A549 (cell line): ENCODE data around the gene SSBP2. TPM values are rescaled to one million over a fixed set of nuclear protein-coding genes. Genes with fewer than 3 reads are reported as not detected.

Experiments
- ATAC-seq, 2 experiments: fragments of 200-7000 bp in 1 of 2; fragments of >200 bp in 1 of 2; cut with Nextera tagmentation in 1 of 2; cut with Tn5 transposase in 1 of 2; 3 replicates each; pipeline versions ENCODE4 v1.8.0 to v1.9.1; 2018 to 2020; ENCODE audit warnings: mild to moderate bottlenecking in 1 of 2, moderate library complexity in 1 of 2
- CTCF ChIA-PET: fragments of 300-600 bp; sonication (Branson Sonifier 250); formaldehyde crosslinking; extraction: SDS; loops from one replicate; lab custom pipeline; 2021; ENCODE audit warnings: antibody characterized with exemption, inconsistent platforms; lab: Yijun Ruan, JAX
- POLR2A ChIA-PET: fragments of 350-600 bp; formaldehyde crosslinking; extraction: SDS; loops from one replicate; lab custom pipeline; 2021; ENCODE audit warnings: antibody characterized with exemption, inconsistent platforms; lab: Yijun Ruan, JAX
- DNase-seq, 2 experiments: peaks; one replicate each; pipeline versions ENCODE4 v3.0.0 to v3.0.0-alpha.2; 2011 to 2016; ENCODE audit warnings: low read depth in 1 of 2, low spot score in 1 of 2
- FAIRE-seq: peaks from 2 replicates; lab custom pipeline; 2011; peaks lifted over from hg19 to GRCh38; lab: Jason Lieb, UNC
- H3K27ac ChIP-seq, 2 experiments: fragments of >200 bp; sonication (Bioruptor Twin); formaldehyde crosslinking; 3 replicates each; pipeline ENCODE4 v1.5.1; 2016 to 2017
- H3K4me1 ChIP-seq: fragments of >200 bp; sonication (Bioruptor Twin); formaldehyde crosslinking; 3 replicates; pipeline ENCODE4 v1.6.1; 2016
- H3K4me2 ChIP-seq: fragments of >200 bp; sonication (Bioruptor Twin); formaldehyde crosslinking; 3 replicates; pipeline ENCODE4 v1.6.1; 2016
- H3K4me3 ChIP-seq: fragments of >200 bp; sonication (Bioruptor Twin); formaldehyde crosslinking; 3 replicates; pipeline ENCODE4 v1.5.1; 2016
- H3K9me3 ChIP-seq: fragments of >200 bp; sonication (Bioruptor Twin); formaldehyde crosslinking; 3 replicates; pipeline ENCODE4 v1.6.1; 2016
- ATOH8 ChIP-seq: fragments of 250-450 bp; sonication (Bioruptor Pico); IDR thresholded peaks from 2 replicates; pipeline ENCODE4 v1.5.0; 2020; ENCODE audit warnings: low read depth, mild to moderate bottlenecking, moderate library complexity
- CBX2 ChIP-seq: fragments of 200-600 bp; sonication (generic); IDR thresholded peaks from 2 replicates; pipeline ENCODE4 v1.6.1; 2016; ENCODE audit warnings: low read depth, mild to moderate bottlenecking, borderline replicate concordance
- CBX8 ChIP-seq: fragments of 200-600 bp; sonication (generic); IDR thresholded peaks from 2 replicates; pipeline ENCODE4 v1.6.1; 2016
- CEBPB ChIP-seq, 2 experiments: fragments of >200 bp in 1 of 2; sonication (Bioruptor Twin) in 1 of 2; formaldehyde crosslinking in 1 of 2; IDR thresholded peaks; 2 replicates each; pipeline ENCODE4 v1.6.1; 2012 to 2016
- E2F6 ChIP-seq: IDR thresholded peaks from 2 replicates; pipeline ENCODE4 v1.6.1; 2012; ENCODE audit warnings: low read depth, borderline replicate concordance
- EHMT2 ChIP-seq: fragments of 200-600 bp; sonication (generic); IDR thresholded peaks from 2 replicates; pipeline ENCODE4 v1.6.1; 2016; ENCODE audit warnings: antibody characterized with exemption, low read depth, mild to moderate bottlenecking, moderate library complexity
- ESRRA ChIP-seq: fragments of 150-350 bp; IDR thresholded peaks from 2 replicates; pipeline ENCODE4 v1.6.1; 2014; ENCODE audit warnings: mild to moderate bottlenecking, low read length, borderline replicate concordance
- FOSB ChIP-seq: fragments of 250-450 bp; sonication (Bioruptor Pico); IDR thresholded peaks from 2 replicates; pipeline ENCODE4 v1.5.0; 2020; ENCODE audit warnings: mild to moderate bottlenecking, moderate library complexity
- FOSL2 ChIP-seq, 2 experiments: fragments of 450-650 bp in 1 of 2; fragments of >200 bp in 1 of 2; sonication (Bioruptor Twin) in 1 of 2; formaldehyde crosslinking; IDR thresholded peaks; 2 replicates each; pipeline versions ENCODE4 v1.5.0 to v1.6.1; 2016 to 2020; ENCODE audit warnings: mild to moderate bottlenecking in 1 of 2, moderate library complexity in 1 of 2
- GATA3 ChIP-seq: IDR thresholded peaks from 2 replicates; pipeline ENCODE4 v1.6.1; 2012; ENCODE audit warnings: borderline replicate concordance
- HES2 ChIP-seq: fragments of >200 bp; sonication (Bioruptor Twin); formaldehyde crosslinking; IDR thresholded peaks from 2 replicates; pipeline ENCODE4 v1.6.1; 2016
- HEYL ChIP-seq: fragments of 250-450 bp; sonication (Bioruptor Pico); IDR thresholded peaks from 2 replicates; pipeline ENCODE4 v1.8.0; 2021; ENCODE audit warnings: mild to moderate bottlenecking, moderate library complexity
- HMGXB4 ChIP-seq: fragments of 250-450 bp; sonication (Bioruptor Pico); IDR thresholded peaks from 2 replicates; pipeline ENCODE4 v1.5.0; 2021; ENCODE audit warnings: mild to moderate bottlenecking, moderate library complexity, borderline replicate concordance
- HOXA7 ChIP-seq: fragments of 250-450 bp; sonication (Bioruptor Pico); IDR thresholded peaks from 2 replicates; pipeline ENCODE4 v1.5.0; 2020; ENCODE audit warnings: mild to moderate bottlenecking, moderate library complexity
- HOXB5 ChIP-seq: fragments of 250-450 bp; sonication (Bioruptor Pico); IDR thresholded peaks from 2 replicates; pipeline ENCODE4 v1.5.0; 2020; ENCODE audit warnings: mild to moderate bottlenecking, moderate library complexity
- JUN ChIP-seq, 2 experiments: fragments of >200 bp; sonication (Bioruptor Twin); formaldehyde crosslinking; IDR thresholded peaks; 2 replicates in 1 of 2; 3 replicates in 1 of 2; pipeline ENCODE4 v1.6.1; 2016 to 2017
- JUNB ChIP-seq: fragments of >200 bp; sonication (Bioruptor Twin); formaldehyde crosslinking; IDR thresholded peaks from 2 replicates; pipeline ENCODE4 v1.6.1; 2016
- KDM5A ChIP-seq: fragments of 200-600 bp; sonication (generic); IDR thresholded peaks from 2 replicates; pipeline ENCODE4 v1.6.1; 2016; ENCODE audit warnings: antibody characterized with exemption, mild to moderate bottlenecking
- MAX ChIP-seq: IDR thresholded peaks from 2 replicates; pipeline ENCODE4 v1.6.1; 2012
- NPAS2 ChIP-seq: fragments of 250-450 bp; sonication (Bioruptor Pico); IDR thresholded peaks from 2 replicates; pipeline ENCODE4 v1.8.0; 2022; ENCODE audit warnings: mild to moderate bottlenecking, moderate library complexity, borderline replicate concordance
- PHF8 ChIP-seq: fragments of 200-600 bp; sonication (generic); IDR thresholded peaks from 2 replicates; pipeline ENCODE4 v1.6.1; 2016; ENCODE audit warnings: low read depth, mild to moderate bottlenecking, antibody characterized with exemption, moderate library complexity, borderline replicate concordance
- POLR2A ChIP-seq: IDR thresholded peaks from 2 replicates; pipeline ENCODE4 v1.6.1; 2012; ENCODE audit warnings: mild to moderate bottlenecking, low read length
- POLR2AphosphoS2 ChIP-seq: conservative IDR thresholded peaks from 2 replicates; pipeline ENCODE4 v1.6.1; 2012; ENCODE audit warnings: low read length, improper control_type of control experiment, inconsistent platforms
- RCOR1 ChIP-seq: fragments of 150-350 bp; IDR thresholded peaks from 2 replicates; pipeline ENCODE4 v1.6.1; 2014; ENCODE audit warnings: antibody characterized with exemption, low read length, low read depth
- RNF2 ChIP-seq: fragments of 200-600 bp; sonication (generic); IDR thresholded peaks from 2 replicates; pipeline ENCODE4 v1.6.1; 2016; ENCODE audit warnings: low read depth, mild to moderate bottlenecking, antibody characterized with exemption, moderate library complexity, borderline replicate concordance
- SREBF2 ChIP-seq: fragments of 450-650 bp; IDR thresholded peaks from 2 replicates; pipeline ENCODE4 v1.6.1; 2014; ENCODE audit warnings: mild to moderate bottlenecking, moderate library complexity
- ZC3H11A ChIP-seq: fragments of 450-650 bp; IDR thresholded peaks from 2 replicates; pipeline ENCODE4 v1.6.1; 2014; ENCODE audit warnings: antibody characterized with exemption, mild to moderate bottlenecking
- ZFP36 ChIP-seq: fragments of 450-650 bp; IDR thresholded peaks from 2 replicates; pipeline ENCODE4 v1.6.1; 2014; ENCODE audit warnings: borderline replicate concordance; ENCODE audit not compliant: partially characterized antibody
- ZSCAN20 ChIP-seq: fragments of 250-450 bp; sonication (Bioruptor Pico); IDR thresholded peaks from 2 replicates; pipeline ENCODE4 v1.8.0; 2022; ENCODE audit warnings: mild to moderate bottlenecking, moderate library complexity
- WGBS: methylation state at CpG from one replicate; pipeline ENCODE4 v1.1.6; 2017; ENCODE audit errors: missing lambda C conversion rate; 5-methylcytosine and 5-hydroxymethylcytosine counted together
- polyA plus RNA-seq, 4 experiments: library from polyadenylated mRNA; depleted of rRNA in 3 of 4; stranded (reverse); fragments of >200 nt; fragmentation: RNase III in 1 of 4; extraction: RNeasy Plus Mini Kit Qiagen cat#74134 plus additional on column Dnase treatment in 1 of 4; gene quantifications; 2 replicates in 3 of 4; 3 replicates in 1 of 4; pipeline ENCODE4 v1.2.3, GENCODE V29; 2011 to 2017

Gene SSBP2
- polyA plus RNA-seq, 2 of the 4 experiments (the other 2 are of a cell fraction): 4.5 to 14.2 TPM

- WGBS: 86% methylated on average over 1 of the region's 1 CpG
- Histone ChIP-seq H3K4me1 (no peaks in the 10 kb centered on the region), H3K4me2 (no peak overlapping the region), H3K4me3 (no peak overlapping the region), H3K9me3 (no peaks in the 10 kb centered on the region)
- TF ChIP-seq ATOH8 (CRISPR knock-in tag) (no peak), HEYL (no peak), NPAS2 (CRISPR knock-in tag) (no peak), JUN (IDR thresholded peaks at IDR 0.05) (no peak), FOSL2 (IDR thresholded peaks at IDR 0.05) (no peak), FOSL2 (CRISPR knock-in tag; IDR thresholded peaks at IDR 0.05) (no peak), RCOR1 (no peak), CEBPB (IDR thresholded peaks at IDR 0.05) (no peak), HOXB5 (CRISPR knock-in tag) (no peak), ESRRA (no peak), CBX8 (no peak), KDM5A (no peak), POLR2AphosphoS2 (no peak), SREBF2 (no peak), ZFP36 (no peak), ZC3H11A (no peak), HMGXB4 (CRISPR knock-in tag) (no peak)
- TF ChIP-seq, all 56 proteins: peak for 0
- CTCF ChIA-PET: no interaction called here
- no peak overlapping the region for H3K27ac ChIP-seq
- DNase-seq: no peak
- ATAC-seq: no peak
- no peak for FAIRE-seq
- POLR2A ChIA-PET: no interaction called here
Observed at GRCh38 chr5:81579262-81579924, 171.5 kb downstream of the SSBP2 start.

- Histone ChIP-seq H3K4me3 (no peak overlapping the region), H3K27ac (no peak overlapping the region), H3K9me3 (no peaks in the 10 kb centered on the region), H3K4me1 (no peaks in the 10 kb centered on the region), H3K4me2 (no peak overlapping the region)
- FAIRE-seq: peak; percentile 39
- POLR2A ChIA-PET: no interaction called here
- TF ChIP-seq FOSL2 (IDR thresholded peaks at IDR 0.05) (no peak), FOSL2 (CRISPR knock-in tag; IDR thresholded peaks at IDR 0.05) (no peak), HOXA7 (no peak), MAX (no peak), E2F6 (no peak), EHMT2 (no peak), RNF2 (no peak), POLR2A (no peak), CEBPB (IDR thresholded peaks at IDR 0.05) (no peak), JUN (IDR thresholded peaks at IDR 0.05) (no peak), CBX2 (no peak), JUNB (no peak), ZSCAN20 (CRISPR knock-in tag) (no peak), HOXB5 (CRISPR knock-in tag) (no peak), GATA3 (no peak), POLR2AphosphoS2 (no peak), HES2 (no peak), FOSB (no peak), HEYL (no peak), RCOR1 (no peak), PHF8 (no peak)
- 66% methylated on average over 3 of the region's 3 CpGs for whole genome bisulfite sequencing
- DNase-seq: no peak
- CTCF ChIA-PET: no interaction called here
- no peak for ATAC-seq
Observed at GRCh38 chr5:81577091-81577490, 173.8 kb downstream of the SSBP2 start.
